Keratinocyte (primary cell): ENCODE data around the gene EEF1A2. TPM values are rescaled to one million over a fixed set of nuclear protein-coding genes. Genes with fewer than 3 reads are reported as not detected.

ENCODE experiments used
- DNase-seq: peaks from one replicate; pipeline ENCODE4 v3.0.0-alpha.2; 2011; ENCODE audit warnings: low read depth, missing footprints, low spot score
- FAIRE-seq: peaks from 2 replicates; lab custom pipeline; 2011; peaks lifted over from hg19 to GRCh38; lab: Jason Lieb, UNC
- H2AFZ ChIP-seq: 2 replicates; pipeline ENCODE4 v1.6.0; 2012; ENCODE audit warnings: low read length, control low read depth, inconsistent platforms; ENCODE audit not compliant: control insufficient read depth
- H3K27ac ChIP-seq: 2 replicates; pipeline ENCODE4 v1.5.1; 2011; ENCODE audit warnings: low read length; ENCODE audit not compliant: control insufficient read depth, insufficient read depth
- H3K27me3 ChIP-seq: 3 replicates; pipeline ENCODE4 v1.6.0; 2011; ENCODE audit warnings: low read length; ENCODE audit not compliant: control insufficient read depth, insufficient read depth; ENCODE audit errors: extremely low read depth
- H3K36me3 ChIP-seq, 2 experiments: 2 replicates in 1 of 2; 3 replicates in 1 of 2; pipeline ENCODE4 v1.5.1; 2011; ENCODE audit warnings: low read length in 2 of 2, mild to moderate bottlenecking in 1 of 2; ENCODE audit not compliant: control insufficient read depth in 2 of 2, insufficient read depth in 2 of 2; ENCODE audit errors: extremely low read depth in 1 of 2
- H3K4me1 ChIP-seq: 3 replicates; pipeline ENCODE4 v1.5.1; 2011; ENCODE audit warnings: low read length; ENCODE audit not compliant: control insufficient read depth, insufficient read depth; ENCODE audit errors: extremely low read depth
- H3K4me2 ChIP-seq: 3 replicates; pipeline ENCODE4 v1.6.0; 2011; ENCODE audit warnings: low read depth, low read length; ENCODE audit not compliant: control insufficient read depth, insufficient read depth; ENCODE audit errors: extremely low read depth
- H3K4me3 ChIP-seq, 3 experiments: fragments of 200-600 bp in 1 of 3; sonication (generic) in 1 of 3; 2 replicates in 2 of 3; 3 replicates in 1 of 3; pipeline ENCODE4 v1.5.1; 2011 to 2016; ENCODE audit warnings: low read length in 3 of 3, mild to moderate bottlenecking in 3 of 3, control low read depth in 2 of 3, inconsistent platforms in 1 of 3, low read depth in 1 of 3, mixed read lengths in 1 of 3, mixed run types in 1 of 3, moderate library complexity in 1 of 3; ENCODE audit not compliant: control insufficient read depth in 2 of 3, insufficient read depth in 2 of 3; ENCODE audit errors: extremely low read depth in 1 of 3
- H3K79me2 ChIP-seq: 2 replicates; pipeline ENCODE4 v1.6.0; 2012; ENCODE audit warnings: low read length; ENCODE audit not compliant: control insufficient read depth, insufficient read depth
- H3K9ac ChIP-seq: 3 replicates; pipeline ENCODE4 v1.6.0; 2011; ENCODE audit warnings: low read length; ENCODE audit not compliant: control insufficient read depth, insufficient read depth; ENCODE audit errors: extremely low read depth
- H3K9me1 ChIP-seq: 3 replicates; pipeline ENCODE4 v1.6.0; 2011; ENCODE audit warnings: low read length; ENCODE audit not compliant: control insufficient read depth, insufficient read depth; ENCODE audit errors: extremely low read depth
- H3K9me3 ChIP-seq: 2 replicates; pipeline ENCODE4 v1.5.1; 2012; ENCODE audit warnings: low read depth, low read length; ENCODE audit not compliant: control insufficient read depth
- H4K20me1 ChIP-seq: 3 replicates; pipeline ENCODE4 v1.6.0; 2011; ENCODE audit warnings: low read length; ENCODE audit not compliant: control insufficient read depth, insufficient read depth; ENCODE audit errors: extremely low read depth
- EZH2 ChIP-seq: IDR thresholded peaks from one replicate; pipeline ENCODE4 v1.6.1; 2012; ENCODE audit warnings: inconsistent platforms, mild to moderate bottlenecking, low read length, moderate library complexity
- dilution Hi-C: fragments of 300-500 bp; cut with MboI; formaldehyde crosslinking; loops from one replicate; pipeline ENCODE4 v1.7.0; 2020; ENCODE audit warnings: low sequenced_read_pairs; ENCODE audit not compliant: extremely low pct_ligation_motif_present
- polyA plus RNA-seq, 5 experiments: library from polyadenylated mRNA; depleted of rRNA in 3 of 5; stranded (reverse) in 3 of 5; stranded (forward) in 1 of 5; unstranded in 1 of 5; fragments of >200 nt; gene quantifications; 1 replicate in 1 of 5; 2 replicates in 3 of 5; 3 replicates in 1 of 5; pipeline versions ENCODE4 v1.2.1 to v1.2.3, GENCODE V29; 2011 to 2012; ENCODE audit warnings: missing spikeins in 2 of 5, low read depth in 1 of 5, low replicate concordance in 1 of 5
- TF ChIP-seq, protein P1 (sequence below), 3 experiments: IDR thresholded peaks in 1 of 3; conservative IDR thresholded peaks in 1 of 3; optimal IDR thresholded peaks in 1 of 3; 2 replicates in 2 of 3; 3 replicates in 1 of 3; pipeline versions ENCODE3 to v1.5.1; 2011; ENCODE audit warnings: low read length in 3 of 3, mild to moderate bottlenecking in 3 of 3, moderate library complexity in 2 of 3, control low read depth in 1 of 3, inconsistent platforms in 1 of 3; ENCODE audit not compliant: insufficient read depth in 2 of 3; ENCODE audit errors: extremely low read depth in 1 of 3

The EEF1A2 gene
- polyA plus RNA-seq, 1 donor (not counting 4 experiments of a cell fraction or from before 2014, with no cell fraction given), result 0.12 TPM

DNA sequence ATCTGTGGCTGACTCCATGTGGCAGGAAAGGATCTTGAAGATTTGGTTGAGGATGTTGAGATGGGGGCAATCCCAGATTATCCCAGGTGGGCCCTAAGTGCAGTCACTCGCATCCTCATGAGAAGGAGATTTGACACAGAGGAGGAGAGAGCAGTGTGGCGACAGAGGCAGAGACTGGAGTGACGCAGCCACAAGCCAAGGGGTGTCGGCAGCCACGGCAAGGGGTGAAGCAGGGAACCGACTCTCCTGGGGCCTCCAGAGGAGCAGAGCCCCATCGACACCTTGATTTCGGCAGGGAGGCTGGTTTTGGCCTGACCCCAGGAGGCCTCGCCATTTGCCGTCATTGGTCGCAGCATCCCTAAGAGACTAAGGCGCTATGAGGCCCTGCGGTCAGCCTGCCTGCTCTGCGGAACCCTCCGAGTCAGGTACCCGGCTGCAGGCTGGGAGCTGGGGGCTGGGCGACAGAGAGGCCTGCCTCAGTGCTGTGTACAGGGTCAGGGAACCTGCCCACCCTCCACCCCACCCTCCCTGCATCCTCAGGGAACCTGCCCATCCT, 12.5 kb downstream of the EEF1A2 start:
- no peaks in the 10 kb centered on the region for H4K20me1 ChIP-seq
- no peak for FAIRE-seq
- H3K36me3 ChIP-seq, result no peaks in the 10 kb centered on the region
- no peak overlapping the region for H3K9ac ChIP-seq
- no peak overlapping the region for H3K27ac ChIP-seq
- H3K27me3 ChIP-seq, result peaks cover 59% of the 10 kb centered on the region
- H3K9me1 ChIP-seq, result no peaks in the 10 kb centered on the region
- no peak overlapping the region for H2AFZ ChIP-seq
- DNase-seq, result no peak
- H3K79me2 ChIP-seq, result no peaks in the 10 kb centered on the region
- H3K9me3 ChIP-seq, result no peaks in the 10 kb centered on the region
- H3K4me2 ChIP-seq, result no peak overlapping the region
- H3K4me1 ChIP-seq, result no peaks in the 10 kb centered on the region
- no peak overlapping the region for H3K4me3 ChIP-seq
- TF ChIP-seq EZH2, result no peak
- TF ChIP-seq, protein P1, sequence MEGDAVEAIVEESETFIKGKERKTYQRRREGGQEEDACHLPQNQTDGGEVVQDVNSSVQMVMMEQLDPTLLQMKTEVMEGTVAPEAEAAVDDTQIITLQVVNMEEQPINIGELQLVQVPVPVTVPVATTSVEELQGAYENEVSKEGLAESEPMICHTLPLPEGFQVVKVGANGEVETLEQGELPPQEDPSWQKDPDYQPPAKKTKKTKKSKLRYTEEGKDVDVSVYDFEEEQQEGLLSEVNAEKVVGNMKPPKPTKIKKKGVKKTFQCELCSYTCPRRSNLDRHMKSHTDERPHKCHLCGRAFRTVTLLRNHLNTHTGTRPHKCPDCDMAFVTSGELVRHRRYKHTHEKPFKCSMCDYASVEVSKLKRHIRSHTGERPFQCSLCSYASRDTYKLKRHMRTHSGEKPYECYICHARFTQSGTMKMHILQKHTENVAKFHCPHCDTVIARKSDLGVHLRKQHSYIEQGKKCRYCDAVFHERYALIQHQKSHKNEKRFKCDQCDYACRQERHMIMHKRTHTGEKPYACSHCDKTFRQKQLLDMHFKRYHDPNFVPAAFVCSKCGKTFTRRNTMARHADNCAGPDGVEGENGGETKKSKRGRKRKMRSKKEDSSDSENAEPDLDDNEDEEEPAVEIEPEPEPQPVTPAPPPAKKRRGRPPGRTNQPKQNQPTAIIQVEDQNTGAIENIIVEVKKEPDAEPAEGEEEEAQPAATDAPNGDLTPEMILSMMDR (optimal IDR thresholded peaks at IDR 0.05 in 1 of 3, IDR thresholded peaks at IDR 0.05 in 1 of 3, conservative IDR thresholded peaks at IDR 0.05 in 1 of 3; ENCODE audit: extremely low read depth in 1 of 3, insufficient read depth in 2 of 3, low read length in 3 of 3), result no peak
- dilution Hi-C loops, result no loop called here

DNA sequence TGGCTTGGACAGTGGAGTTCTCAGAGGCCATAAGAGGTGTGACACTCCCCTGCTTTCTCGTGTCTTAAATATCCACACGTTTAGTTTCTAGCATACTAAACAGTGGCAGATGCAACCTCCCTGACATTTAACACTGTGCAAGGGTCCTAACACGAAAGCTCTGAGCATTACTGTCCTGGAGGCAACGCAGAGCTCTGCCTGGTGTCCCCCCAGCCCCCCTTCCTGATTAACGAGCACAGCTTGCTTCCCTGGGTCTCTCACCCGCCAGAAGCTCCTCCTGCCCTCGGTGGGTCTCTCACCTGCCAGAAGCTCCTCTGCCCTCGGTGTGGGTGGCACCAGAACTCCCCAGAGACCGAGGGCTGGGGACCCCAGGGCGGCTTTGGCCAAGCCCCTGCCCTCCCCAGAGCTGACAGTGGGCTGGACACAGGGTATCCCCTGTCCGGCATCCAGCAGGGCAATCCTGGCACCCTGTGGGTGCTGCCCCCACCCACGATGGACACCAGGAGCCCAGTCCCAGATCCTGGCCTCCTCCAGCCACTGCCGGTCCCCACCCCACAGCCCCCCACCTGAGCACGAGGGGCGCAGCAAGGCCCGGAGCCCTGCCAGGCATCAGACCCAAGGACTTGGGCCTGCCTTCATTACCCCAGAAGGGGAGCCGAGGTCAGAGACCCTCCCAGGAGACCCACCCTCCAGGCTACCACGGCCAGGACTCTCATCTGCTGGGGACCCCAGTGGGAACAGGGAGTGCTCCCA, 14.1 kb downstream of the EEF1A2 start:
- Histone ChIP-seq H3K4me1 (no peaks in the 10 kb centered on the region), H3K4me2 (no peak overlapping the region), H3K9me1 (no peaks in the 10 kb centered on the region), H3K4me3 (no peak overlapping the region), H2AFZ (no peak overlapping the region), H3K27ac (no peak overlapping the region), H3K27me3 (peaks cover 62% of the 10 kb centered on the region), H3K36me3 (no peaks in the 10 kb centered on the region), H4K20me1 (no peaks in the 10 kb centered on the region), H3K9ac (no peak overlapping the region), H3K79me2 (no peaks in the 10 kb centered on the region), H3K9me3 (no peaks in the 10 kb centered on the region)
- dilution Hi-C loops, result no loop called here
- DNase-seq, result no peak
- TF ChIP-seq, protein P1 (optimal IDR thresholded peaks at IDR 0.05 in 1 of 3, IDR thresholded peaks at IDR 0.05 in 1 of 3, conservative IDR thresholded peaks at IDR 0.05 in 1 of 3; ENCODE audit: extremely low read depth in 1 of 3, insufficient read depth in 2 of 3, low read length in 3 of 3), result no peak
- TF ChIP-seq EZH2, result no peak
- FAIRE-seq, result no peak
